Measurements from ENCODE around the gene PSME1.

PSME1 gene

GRCh38 chr14:24177041-24177825, 41.2 kb downstream of the PSME1 start:
- Histone ChIP-seq H3K27ac (replicated peaks) (no peak overlapping the region), H3K4me3 (replicated peaks; ENCODE audit: insufficient read depth, low read length) (no peak overlapping the region), H3K27me3 (ENCODE audit: insufficient read depth, poor library complexity, severe bottlenecking) (no peaks in the 10 kb centered on the region)
- DNase-seq (ENCODE audit: low read depth in 1 of 2, low spot score in 1 of 2): no peak
- TF ChIP-seq POLR2AphosphoS5 (IDR thresholded peaks at IDR 0.05; ENCODE audit: low read depth): no peak; the same call in 1 of the 2 replicates
- no peak for TF ChIP-seq GABPA (IDR thresholded peaks at IDR 0.05; ENCODE audit: low read depth)
- TF ChIP-seq, protein P1, sequence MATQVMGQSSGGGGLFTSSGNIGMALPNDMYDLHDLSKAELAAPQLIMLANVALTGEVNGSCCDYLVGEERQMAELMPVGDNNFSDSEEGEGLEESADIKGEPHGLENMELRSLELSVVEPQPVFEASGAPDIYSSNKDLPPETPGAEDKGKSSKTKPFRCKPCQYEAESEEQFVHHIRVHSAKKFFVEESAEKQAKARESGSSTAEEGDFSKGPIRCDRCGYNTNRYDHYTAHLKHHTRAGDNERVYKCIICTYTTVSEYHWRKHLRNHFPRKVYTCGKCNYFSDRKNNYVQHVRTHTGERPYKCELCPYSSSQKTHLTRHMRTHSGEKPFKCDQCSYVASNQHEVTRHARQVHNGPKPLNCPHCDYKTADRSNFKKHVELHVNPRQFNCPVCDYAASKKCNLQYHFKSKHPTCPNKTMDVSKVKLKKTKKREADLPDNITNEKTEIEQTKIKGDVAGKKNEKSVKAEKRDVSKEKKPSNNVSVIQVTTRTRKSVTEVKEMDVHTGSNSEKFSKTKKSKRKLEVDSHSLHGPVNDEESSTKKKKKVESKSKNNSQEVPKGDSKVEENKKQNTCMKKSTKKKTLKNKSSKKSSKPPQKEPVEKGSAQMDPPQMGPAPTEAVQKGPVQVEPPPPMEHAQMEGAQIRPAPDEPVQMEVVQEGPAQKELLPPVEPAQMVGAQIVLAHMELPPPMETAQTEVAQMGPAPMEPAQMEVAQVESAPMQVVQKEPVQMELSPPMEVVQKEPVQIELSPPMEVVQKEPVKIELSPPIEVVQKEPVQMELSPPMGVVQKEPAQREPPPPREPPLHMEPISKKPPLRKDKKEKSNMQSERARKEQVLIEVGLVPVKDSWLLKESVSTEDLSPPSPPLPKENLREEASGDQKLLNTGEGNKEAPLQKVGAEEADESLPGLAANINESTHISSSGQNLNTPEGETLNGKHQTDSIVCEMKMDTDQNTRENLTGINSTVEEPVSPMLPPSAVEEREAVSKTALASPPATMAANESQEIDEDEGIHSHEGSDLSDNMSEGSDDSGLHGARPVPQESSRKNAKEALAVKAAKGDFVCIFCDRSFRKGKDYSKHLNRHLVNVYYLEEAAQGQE (IDR thresholded peaks at IDR 0.05; ENCODE audit: insufficient replicate concordance, low read depth): no peak
- TF ChIP-seq, protein P2, sequence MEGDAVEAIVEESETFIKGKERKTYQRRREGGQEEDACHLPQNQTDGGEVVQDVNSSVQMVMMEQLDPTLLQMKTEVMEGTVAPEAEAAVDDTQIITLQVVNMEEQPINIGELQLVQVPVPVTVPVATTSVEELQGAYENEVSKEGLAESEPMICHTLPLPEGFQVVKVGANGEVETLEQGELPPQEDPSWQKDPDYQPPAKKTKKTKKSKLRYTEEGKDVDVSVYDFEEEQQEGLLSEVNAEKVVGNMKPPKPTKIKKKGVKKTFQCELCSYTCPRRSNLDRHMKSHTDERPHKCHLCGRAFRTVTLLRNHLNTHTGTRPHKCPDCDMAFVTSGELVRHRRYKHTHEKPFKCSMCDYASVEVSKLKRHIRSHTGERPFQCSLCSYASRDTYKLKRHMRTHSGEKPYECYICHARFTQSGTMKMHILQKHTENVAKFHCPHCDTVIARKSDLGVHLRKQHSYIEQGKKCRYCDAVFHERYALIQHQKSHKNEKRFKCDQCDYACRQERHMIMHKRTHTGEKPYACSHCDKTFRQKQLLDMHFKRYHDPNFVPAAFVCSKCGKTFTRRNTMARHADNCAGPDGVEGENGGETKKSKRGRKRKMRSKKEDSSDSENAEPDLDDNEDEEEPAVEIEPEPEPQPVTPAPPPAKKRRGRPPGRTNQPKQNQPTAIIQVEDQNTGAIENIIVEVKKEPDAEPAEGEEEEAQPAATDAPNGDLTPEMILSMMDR (IDR thresholded peaks at IDR 0.05; ENCODE audit: insufficient read depth, low read length): no peak
- TF ChIP-seq SPI1 (IDR thresholded peaks at IDR 0.05; ENCODE audit: borderline replicate concordance, low read depth): no peak

DNA sequence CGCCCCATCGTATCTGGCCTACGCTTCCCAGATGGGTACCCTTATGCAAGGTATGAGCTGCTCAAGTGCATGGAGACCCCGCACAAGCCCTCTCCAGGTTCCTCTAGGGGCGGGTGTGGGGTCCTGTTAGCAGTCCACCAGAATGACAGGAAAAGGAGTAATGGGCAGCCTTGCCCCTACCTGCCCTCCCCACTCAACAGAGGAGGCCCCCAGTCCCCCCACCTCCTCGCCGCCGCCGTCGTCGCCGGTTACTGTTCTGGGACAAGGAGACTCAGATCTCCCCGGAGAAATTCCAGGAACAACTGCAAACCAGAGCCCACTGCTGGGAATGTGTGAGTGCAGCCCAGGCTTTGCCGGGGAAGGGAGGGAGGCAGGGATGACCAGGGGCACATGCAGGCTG, 41.9 kb downstream of the PSME1 start:
- no peak overlapping the region for H3K27ac ChIP-seq (replicated peaks)
- no peak for DNase-seq (ENCODE audit: low read depth in 1 of 2, low spot score in 1 of 2)
- H3K27me3 ChIP-seq (ENCODE audit: insufficient read depth, poor library complexity, severe bottlenecking): no peaks in the 10 kb centered on the region
- TF ChIP-seq GABPA (IDR thresholded peaks at IDR 0.05; ENCODE audit: low read depth) (no peak), SPI1 (IDR thresholded peaks at IDR 0.05; ENCODE audit: borderline replicate concordance, low read depth) (no peak), POLR2AphosphoS5 (IDR thresholded peaks at IDR 0.05; ENCODE audit: low read depth) (no peak)
- TF ChIP-seq, protein P2 (IDR thresholded peaks at IDR 0.05; ENCODE audit: insufficient read depth, low read length): no peak
- TF ChIP-seq, protein P1 (IDR thresholded peaks at IDR 0.05; ENCODE audit: insufficient replicate concordance, low read depth): no peak
- no peak overlapping the region for H3K4me3 ChIP-seq (replicated peaks; ENCODE audit: insufficient read depth, low read length)

DNA sequence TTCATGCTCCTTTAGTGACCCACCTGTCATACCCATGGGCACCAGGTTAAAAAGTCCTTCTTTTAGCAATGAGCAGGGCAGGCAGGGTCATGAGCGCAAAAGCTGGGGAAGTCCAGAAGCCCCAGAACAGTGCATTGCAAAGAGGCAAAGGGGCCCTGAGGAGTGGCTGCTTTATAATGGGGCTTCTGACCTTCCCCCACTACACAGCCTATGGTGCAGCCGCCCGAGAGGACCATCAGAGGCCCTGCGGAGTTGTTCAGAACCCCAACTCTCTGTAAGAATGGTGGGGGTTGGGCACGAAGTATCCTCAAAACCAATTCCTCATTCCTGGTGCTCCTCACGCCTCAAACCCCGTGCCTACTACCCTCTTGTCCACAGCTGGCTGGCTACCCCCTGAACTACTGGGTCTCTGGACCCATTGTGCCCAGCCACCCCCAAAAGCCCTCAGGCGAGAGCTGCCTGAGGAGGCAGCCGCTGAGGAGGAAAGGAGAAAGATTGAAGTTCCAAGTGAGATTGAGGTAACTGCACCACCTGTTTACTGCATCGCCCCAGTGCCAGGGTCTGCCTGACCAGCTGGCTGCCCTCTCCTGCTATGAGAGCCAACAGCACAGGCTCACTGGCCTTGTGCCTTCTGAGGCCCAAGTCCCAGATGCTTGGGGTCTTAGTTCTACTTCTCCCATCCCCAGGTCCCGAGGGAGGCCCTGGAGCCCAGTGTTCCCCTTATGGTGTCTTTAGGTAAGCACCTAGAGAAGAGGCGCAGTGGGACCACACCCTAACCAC, 42.6 kb downstream of the PSME1 start:
- TF ChIP-seq, protein P2 (IDR thresholded peaks at IDR 0.05; ENCODE audit: insufficient read depth, low read length): no peak
- TF ChIP-seq POLR2AphosphoS5 (IDR thresholded peaks at IDR 0.05; ENCODE audit: low read depth): no peak
- TF ChIP-seq GABPA (IDR thresholded peaks at IDR 0.05; ENCODE audit: low read depth): no peak
- TF ChIP-seq, protein P1 (IDR thresholded peaks at IDR 0.05; ENCODE audit: insufficient replicate concordance, low read depth): no peak
- no peak for TF ChIP-seq SPI1 (IDR thresholded peaks at IDR 0.05; ENCODE audit: borderline replicate concordance, low read depth)
- Histone ChIP-seq H3K4me3 (replicated peaks; ENCODE audit: insufficient read depth, low read length) (no peak overlapping the region), H3K27ac (replicated peaks) (no peak overlapping the region), H3K27me3 (ENCODE audit: insufficient read depth, poor library complexity, severe bottlenecking) (no peaks in the 10 kb centered on the region)
- DNase-seq (ENCODE audit: low read depth in 1 of 2, low spot score in 1 of 2): no peak
